IMR-90 (cell line): ENCODE measurements around the gene MTFR1L. TPM values are rescaled to one million over a fixed set of nuclear protein-coding genes. Genes with fewer than 3 reads are reported as not detected.
A peak's percentile ranks its signal among the peaks of the same experiment; 100 is the strongest.

Experiments used
- ATAC-seq: fragments of 200-7000 bp; cut with Tn5 transposase; 2 replicates; pipeline ENCODE4 v1.9.1; 2020; ENCODE audit warnings: low read depth, mild to moderate bottlenecking, moderate library complexity
- BruUV-seq: library from RNA; stranded (reverse); fragments of 400-500 nt; replicated peaks from 2 replicates; lab custom pipeline; 2021; lab: Mats Ljungman, UMichigan
- CTCF ChIA-PET: fragments of 300-600 bp; formaldehyde crosslinking; extraction: SDS; loops from one replicate; lab custom pipeline; 2021; ENCODE audit warnings: antibody characterized with exemption; lab: Yijun Ruan, JAX
- POLR2A ChIA-PET: fragments of 300-600 bp; sonication (Branson Sonifier 250); formaldehyde crosslinking; loops from one replicate; lab custom pipeline; 2022; ENCODE audit warnings: antibody characterized with exemption; ENCODE audit not compliant: unreplicated experiment; lab: Charles Lee
- DNase-seq: peaks from one replicate; pipeline ENCODE4 v3.0.0; 2013
- H2AFZ ChIP-seq: replicated peaks from 2 replicates; pipeline ENCODE3; 2013; ENCODE audit warnings: low read length, mild to moderate bottlenecking; ENCODE audit not compliant: poor library complexity
- H2AK5ac ChIP-seq: 2 replicates; pipeline ENCODE4 v1.6.1; 2013; ENCODE audit warnings: low read depth, low read length, inconsistent platforms
- H2AK9ac ChIP-seq: replicated peaks from 2 replicates; pipeline ENCODE3; 2013; ENCODE audit warnings: mild to moderate bottlenecking, low read depth, low read length, moderate library complexity; ENCODE audit not compliant: poor library complexity
- H2BK120ac ChIP-seq: 2 replicates; pipeline ENCODE4 v1.6.1; 2013; ENCODE audit warnings: low read depth, low read length, inconsistent platforms
- H2BK15ac ChIP-seq: 3 replicates; pipeline ENCODE4 v1.6.1; 2013; ENCODE audit warnings: low read depth, low read length, inconsistent platforms
- H2BK20ac ChIP-seq: 2 replicates; pipeline ENCODE4 v1.6.1; 2013; ENCODE audit warnings: low read depth, mild to moderate bottlenecking, inconsistent platforms, low read length, moderate library complexity
- H2BK5ac ChIP-seq: 2 replicates; pipeline ENCODE4 v1.6.1; 2013; ENCODE audit warnings: mild to moderate bottlenecking, low read depth, low read length, inconsistent platforms; ENCODE audit not compliant: poor library complexity, severe bottlenecking
- H3K14ac ChIP-seq: replicated peaks from 2 replicates; pipeline ENCODE4 v1.6.1; 2013; ENCODE audit warnings: low read depth, low read length, inconsistent platforms
- H3K18ac ChIP-seq: 2 replicates; pipeline ENCODE4 v1.6.1; 2013; ENCODE audit warnings: low read depth, low read length, control low read depth
- H3K23ac ChIP-seq: 2 replicates; pipeline ENCODE4 v1.6.1; 2013; ENCODE audit warnings: low read depth, low read length, inconsistent platforms
- H3K27ac ChIP-seq: 2 replicates; pipeline ENCODE4 v1.5.1; 2013; ENCODE audit warnings: mild to moderate bottlenecking, control low read depth, low read length; ENCODE audit not compliant: insufficient read depth
- H3K27me3 ChIP-seq: 2 replicates; pipeline ENCODE4 v1.6.1; 2013; ENCODE audit warnings: low read length; ENCODE audit not compliant: control insufficient read depth, insufficient read depth
- H3K36me3 ChIP-seq: 2 replicates; pipeline ENCODE4 v1.6.1; 2013; ENCODE audit warnings: low read length, mixed read lengths; ENCODE audit not compliant: control insufficient read depth, insufficient read depth
- H3K4ac ChIP-seq: 2 replicates; pipeline ENCODE4 v1.6.1; 2013; ENCODE audit warnings: low read depth, low read length, inconsistent platforms
- H3K4me1 ChIP-seq: 2 replicates; pipeline ENCODE4 v1.6.1; 2013; ENCODE audit warnings: low read length, mixed read lengths; ENCODE audit not compliant: control insufficient read depth, insufficient read depth
- H3K4me2 ChIP-seq: 2 replicates; pipeline ENCODE4 v1.6.1; 2013; ENCODE audit warnings: low read depth, mild to moderate bottlenecking, control low read depth, low read length, moderate library complexity
- H3K4me3 ChIP-seq: 2 replicates; pipeline ENCODE4 v1.5.1; 2013; ENCODE audit warnings: low read depth, mild to moderate bottlenecking, control low read depth, low read length, moderate library complexity; ENCODE audit not compliant: insufficient read depth
- H3K56ac ChIP-seq: 2 replicates; pipeline ENCODE4 v1.6.1; 2013; ENCODE audit warnings: low read length, inconsistent platforms; ENCODE audit not compliant: insufficient read depth; ENCODE audit errors: extremely low read depth
- H3K79me1 ChIP-seq, 2 experiments: 2 replicates each; pipeline ENCODE4 v1.6.1; 2013; ENCODE audit warnings: low read length in 2 of 2, inconsistent platforms in 1 of 2, low read depth in 1 of 2
- H3K9ac ChIP-seq: 2 replicates; pipeline ENCODE4 v1.6.1; 2013; ENCODE audit warnings: low read depth, low read length, control low read depth
- H3K9me1 ChIP-seq: 2 replicates; pipeline ENCODE4 v1.6.1; 2013; ENCODE audit warnings: low read length, inconsistent platforms; ENCODE audit not compliant: insufficient read depth
- H3K9me3 ChIP-seq: 2 replicates; pipeline ENCODE4 v1.6.1; 2013; ENCODE audit warnings: low read length; ENCODE audit not compliant: control insufficient read depth, insufficient read depth
- H4K20me1 ChIP-seq: 2 replicates; pipeline ENCODE4 v1.6.1; 2013; ENCODE audit warnings: low read length, inconsistent platforms; ENCODE audit not compliant: insufficient read depth
- H4K5ac ChIP-seq: 2 replicates; pipeline ENCODE4 v1.6.1; 2013; ENCODE audit warnings: mild to moderate bottlenecking, low read depth, low read length, control low read depth
- H4K8ac ChIP-seq, 2 experiments: 2 replicates each; pipeline ENCODE4 v1.6.1; 2013; ENCODE audit warnings: low read depth in 2 of 2, low read length in 2 of 2, control low read depth in 1 of 2, inconsistent platforms in 1 of 2
- H4K91ac ChIP-seq: 2 replicates; pipeline ENCODE4 v1.6.1; 2013; ENCODE audit warnings: low read depth, low read length, inconsistent platforms; ENCODE audit not compliant: insufficient read depth
- BHLHE40 ChIP-seq: fragments of 150-350 bp; IDR thresholded peaks from 2 replicates; pipeline ENCODE4 v1.6.1; 2016; ENCODE audit warnings: mild to moderate bottlenecking, low read depth, low read length
- FOS ChIP-seq: fragments of 150-350 bp; IDR thresholded peaks from 2 replicates; pipeline ENCODE4 v1.6.1; 2016; ENCODE audit warnings: low read depth, low read length
- MAZ ChIP-seq: IDR thresholded peaks from 2 replicates; pipeline ENCODE4 v1.6.1; 2012; ENCODE audit warnings: low read depth, mild to moderate bottlenecking, low read length, improper control_type of control experiment, moderate library complexity, borderline replicate concordance
- NFE2L2 ChIP-seq: fragments of 150-350 bp; IDR thresholded peaks from 2 replicates; pipeline ENCODE4 v1.6.1; 2016; ENCODE audit warnings: low read depth, mild to moderate bottlenecking, low read length
- RAD21 ChIP-seq: IDR thresholded peaks from 2 replicates; pipeline ENCODE4 v1.6.1; 2012; ENCODE audit warnings: low read length, improper control_type of control experiment
- WGBS, 2 experiments: methylation state at CpG; one replicate each; pipeline versions ENCODE4 v1.1.5 to v1.1.7; 2013; ENCODE audit warnings: missing lambda C conversion rate in 2 of 2; ENCODE audit not compliant: insufficient read length in 1 of 2; ENCODE audit errors: extremely low coverage in 2 of 2; 5-methylcytosine and 5-hydroxymethylcytosine counted together
- dilution Hi-C: fragments of 300-500 bp; cut with HindIII; formaldehyde crosslinking; loops from one replicate; pipeline ENCODE4 v1.14.3; 2018; ENCODE audit warnings: low sequenced_read_pairs; ENCODE audit not compliant: unreplicated experiment
- in situ Hi-C: fragments of 300-500 bp; cut with MboI; formaldehyde crosslinking; loops from 3 replicates; pipeline ENCODE4 v1.14.3; 2019; ENCODE audit warnings: low sequenced_read_pairs, inconsistent platforms, mixed read lengths
- intact Hi-C: fragments of 100-400 bp; cut with micrococcal nuclease; formaldehyde crosslinking; loops from 2 replicates; pipeline ENCODE4 v1.10.0; 2022
- polyA plus RNA-seq, 3 experiments: library from polyadenylated mRNA; depleted of rRNA; stranded (reverse); fragments of >200 nt; gene quantifications; 2 replicates each; pipeline ENCODE4 v1.2.3, GENCODE V29; 2012; ENCODE audit warnings: low replicate concordance in 1 of 3
- total RNA-seq: library from RNA; depleted of rRNA; stranded (reverse); fragments of >200 nt; gene quantifications from 2 replicates; pipeline ENCODE4 v1.2.3, GENCODE V29; 2012
- TF ChIP-seq, protein P1 (sequence below): conservative IDR thresholded peaks from 2 replicates; pipeline ENCODE4 v1.5.1; 2012; ENCODE audit warnings: mild to moderate bottlenecking, low read depth, low read length, improper control_type of control experiment
- TF ChIP-seq, protein P2 (sequence below): fragments of 150-350 bp; IDR thresholded peaks from 2 replicates; pipeline ENCODE4 v1.6.1; 2017; ENCODE audit warnings: mild to moderate bottlenecking, antibody characterized with exemption, low read length, low read depth

Gene MTFR1L
- total and polyA plus RNA-seq, 2 of the 4 experiments (the other 2 are of a cell fraction) = 69.1 to 69.7 TPM

DNA sequence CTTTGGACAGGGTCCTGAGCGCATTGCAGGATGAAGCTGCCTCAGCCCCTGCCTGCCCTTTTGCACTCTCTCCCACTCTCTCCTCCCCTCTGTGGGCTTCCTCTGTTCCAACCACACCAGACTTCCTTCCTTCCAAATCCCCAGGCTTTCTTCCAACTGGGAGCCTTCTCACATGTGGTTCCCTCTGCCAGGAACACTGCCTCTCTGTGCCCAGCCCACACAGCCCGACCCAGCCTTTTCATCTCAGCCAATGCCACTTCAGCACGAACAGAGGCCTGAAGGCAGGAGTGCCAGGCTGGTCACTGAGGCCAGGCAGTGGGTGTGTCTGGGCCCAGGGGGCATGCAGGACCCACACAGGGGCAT, 13.9 kb upstream of the MTFR1L start:
- H3K9ac ChIP-seq = no peak overlapping the region
- DNase-seq = no peak
- H3K56ac ChIP-seq = no peak overlapping the region
- peak overlapping the region; percentile 24 for H2AFZ ChIP-seq
- peaks cover 8% of the 10 kb centered on the region for H3K9me1 ChIP-seq
- no peak overlapping the region for H3K23ac ChIP-seq
- H2BK15ac ChIP-seq = no peak overlapping the region
- in situ Hi-C loops (loop anchor here (25.0 kb wide), 2 partner anchors 394 to 569 kb away; partner anchors contain the start of genes RHCE, RSRP1 and SYF2), intact Hi-C loops (no loop called here), dilution Hi-C loops (no loop called here)
- H2BK5ac ChIP-seq = no peak overlapping the region
- no peak overlapping the region for H2BK20ac ChIP-seq
- H2AK5ac ChIP-seq = no peak overlapping the region
- no CpG with 5 or more reads among the region's 3 CpGs for WGBS, 2 experiments
- BruUV-seq = no TSS peak
- H3K27me3 ChIP-seq = no peaks in the 10 kb centered on the region
- no peak overlapping the region for H3K14ac ChIP-seq
- H3K4me3 ChIP-seq = no peak overlapping the region
- ChIA-PET POLR2A (no interaction called here), CTCF (no interaction called here)
- no peak overlapping the region for H4K91ac ChIP-seq
- no peak; the same call in 1 of the 2 replicates for ATAC-seq
- H2AK9ac ChIP-seq = peak overlapping the region; percentile 85
- peaks cover 24 to 39% of the 10 kb centered on the region in 2 experiments for H3K79me1 ChIP-seq
- no peaks in the 10 kb centered on the region for H3K9me3 ChIP-seq
- no peak overlapping the region for H3K4me2 ChIP-seq
- no peak overlapping the region for H3K4ac ChIP-seq
- H3K18ac ChIP-seq = no peak overlapping the region
- peaks cover 9% of the 10 kb centered on the region for H3K4me1 ChIP-seq
- TF ChIP-seq NFE2L2 (no peak), RAD21 (no peak), FOS (no peak), MAZ (no peak), BHLHE40 (no peak)
- TF ChIP-seq, protein P1, sequence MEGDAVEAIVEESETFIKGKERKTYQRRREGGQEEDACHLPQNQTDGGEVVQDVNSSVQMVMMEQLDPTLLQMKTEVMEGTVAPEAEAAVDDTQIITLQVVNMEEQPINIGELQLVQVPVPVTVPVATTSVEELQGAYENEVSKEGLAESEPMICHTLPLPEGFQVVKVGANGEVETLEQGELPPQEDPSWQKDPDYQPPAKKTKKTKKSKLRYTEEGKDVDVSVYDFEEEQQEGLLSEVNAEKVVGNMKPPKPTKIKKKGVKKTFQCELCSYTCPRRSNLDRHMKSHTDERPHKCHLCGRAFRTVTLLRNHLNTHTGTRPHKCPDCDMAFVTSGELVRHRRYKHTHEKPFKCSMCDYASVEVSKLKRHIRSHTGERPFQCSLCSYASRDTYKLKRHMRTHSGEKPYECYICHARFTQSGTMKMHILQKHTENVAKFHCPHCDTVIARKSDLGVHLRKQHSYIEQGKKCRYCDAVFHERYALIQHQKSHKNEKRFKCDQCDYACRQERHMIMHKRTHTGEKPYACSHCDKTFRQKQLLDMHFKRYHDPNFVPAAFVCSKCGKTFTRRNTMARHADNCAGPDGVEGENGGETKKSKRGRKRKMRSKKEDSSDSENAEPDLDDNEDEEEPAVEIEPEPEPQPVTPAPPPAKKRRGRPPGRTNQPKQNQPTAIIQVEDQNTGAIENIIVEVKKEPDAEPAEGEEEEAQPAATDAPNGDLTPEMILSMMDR = no peak
- TF ChIP-seq, protein P2, sequence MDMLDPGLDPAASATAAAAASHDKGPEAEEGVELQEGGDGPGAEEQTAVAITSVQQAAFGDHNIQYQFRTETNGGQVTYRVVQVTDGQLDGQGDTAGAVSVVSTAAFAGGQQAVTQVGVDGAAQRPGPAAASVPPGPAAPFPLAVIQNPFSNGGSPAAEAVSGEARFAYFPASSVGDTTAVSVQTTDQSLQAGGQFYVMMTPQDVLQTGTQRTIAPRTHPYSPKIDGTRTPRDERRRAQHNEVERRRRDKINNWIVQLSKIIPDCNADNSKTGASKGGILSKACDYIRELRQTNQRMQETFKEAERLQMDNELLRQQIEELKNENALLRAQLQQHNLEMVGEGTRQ = no peak
- H4K5ac ChIP-seq = no peak overlapping the region
- no peak overlapping the region for H4K8ac ChIP-seq
- H2BK120ac ChIP-seq = no peak overlapping the region
- peaks cover 20% of the 10 kb centered on the region for H4K20me1 ChIP-seq
- peaks cover 38% of the 10 kb centered on the region; the same call in 1 of the 2 replicates for H3K36me3 ChIP-seq
- H3K27ac ChIP-seq = no peak overlapping the region
